B cell (primary cell): ENCODE measurements around the gene ARHGAP42.

Experiments used
- EZH2 ChIP-seq: IDR thresholded peaks from 2 replicates; pipeline ENCODE4 v1.6.1; 2012; ENCODE audit warnings: borderline replicate concordance, low read depth, mild to moderate bottlenecking, moderate library complexity, low read length; ENCODE audit not compliant: insufficient read depth, poor library complexity, severe bottlenecking
- TF ChIP-seq, protein P1 (sequence below): fragments of 200-600 bp; IDR thresholded peaks from one replicate; pipeline ENCODE4 v1.8.0; 2022; ENCODE audit warnings: antibody characterized with exemption, mild to moderate bottlenecking

DNA sequence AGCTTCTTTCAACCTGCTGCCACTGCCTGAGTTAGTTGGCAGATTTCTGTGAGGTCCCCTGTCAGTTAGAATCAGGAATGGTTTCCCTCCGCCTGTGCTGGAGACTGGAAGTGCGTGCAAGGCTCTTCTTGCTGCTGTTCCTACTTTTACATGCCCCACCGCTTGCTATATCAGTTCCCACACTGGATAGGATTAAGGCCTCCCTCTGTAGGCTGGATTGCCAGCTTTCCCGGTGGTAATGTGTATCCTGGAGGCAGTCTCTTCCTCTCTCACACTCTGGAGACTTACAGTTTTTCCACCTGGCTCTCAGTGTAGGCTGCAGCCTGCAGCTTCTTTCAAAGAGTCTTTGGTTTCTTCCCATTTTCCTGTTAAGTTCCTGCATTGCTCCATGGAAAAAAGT, 66.5 kb downstream of the ARHGAP42 start:
- TF ChIP-seq, protein P1, sequence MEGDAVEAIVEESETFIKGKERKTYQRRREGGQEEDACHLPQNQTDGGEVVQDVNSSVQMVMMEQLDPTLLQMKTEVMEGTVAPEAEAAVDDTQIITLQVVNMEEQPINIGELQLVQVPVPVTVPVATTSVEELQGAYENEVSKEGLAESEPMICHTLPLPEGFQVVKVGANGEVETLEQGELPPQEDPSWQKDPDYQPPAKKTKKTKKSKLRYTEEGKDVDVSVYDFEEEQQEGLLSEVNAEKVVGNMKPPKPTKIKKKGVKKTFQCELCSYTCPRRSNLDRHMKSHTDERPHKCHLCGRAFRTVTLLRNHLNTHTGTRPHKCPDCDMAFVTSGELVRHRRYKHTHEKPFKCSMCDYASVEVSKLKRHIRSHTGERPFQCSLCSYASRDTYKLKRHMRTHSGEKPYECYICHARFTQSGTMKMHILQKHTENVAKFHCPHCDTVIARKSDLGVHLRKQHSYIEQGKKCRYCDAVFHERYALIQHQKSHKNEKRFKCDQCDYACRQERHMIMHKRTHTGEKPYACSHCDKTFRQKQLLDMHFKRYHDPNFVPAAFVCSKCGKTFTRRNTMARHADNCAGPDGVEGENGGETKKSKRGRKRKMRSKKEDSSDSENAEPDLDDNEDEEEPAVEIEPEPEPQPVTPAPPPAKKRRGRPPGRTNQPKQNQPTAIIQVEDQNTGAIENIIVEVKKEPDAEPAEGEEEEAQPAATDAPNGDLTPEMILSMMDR: no peak
- no peak for TF ChIP-seq EZH2
